GM19025 (cell line): ENCODE results near the gene OBSL1.

Experiments
- ATAC-seq: cut with Tn5 transposase; IDR thresholded peaks from one replicate; pipeline ENCODE4 v1.9.1; 2021; ENCODE audit warnings: mild to moderate bottlenecking, low read depth, moderate library complexity; ENCODE audit not compliant: unreplicated experiment

OBSL1 gene

DNA sequence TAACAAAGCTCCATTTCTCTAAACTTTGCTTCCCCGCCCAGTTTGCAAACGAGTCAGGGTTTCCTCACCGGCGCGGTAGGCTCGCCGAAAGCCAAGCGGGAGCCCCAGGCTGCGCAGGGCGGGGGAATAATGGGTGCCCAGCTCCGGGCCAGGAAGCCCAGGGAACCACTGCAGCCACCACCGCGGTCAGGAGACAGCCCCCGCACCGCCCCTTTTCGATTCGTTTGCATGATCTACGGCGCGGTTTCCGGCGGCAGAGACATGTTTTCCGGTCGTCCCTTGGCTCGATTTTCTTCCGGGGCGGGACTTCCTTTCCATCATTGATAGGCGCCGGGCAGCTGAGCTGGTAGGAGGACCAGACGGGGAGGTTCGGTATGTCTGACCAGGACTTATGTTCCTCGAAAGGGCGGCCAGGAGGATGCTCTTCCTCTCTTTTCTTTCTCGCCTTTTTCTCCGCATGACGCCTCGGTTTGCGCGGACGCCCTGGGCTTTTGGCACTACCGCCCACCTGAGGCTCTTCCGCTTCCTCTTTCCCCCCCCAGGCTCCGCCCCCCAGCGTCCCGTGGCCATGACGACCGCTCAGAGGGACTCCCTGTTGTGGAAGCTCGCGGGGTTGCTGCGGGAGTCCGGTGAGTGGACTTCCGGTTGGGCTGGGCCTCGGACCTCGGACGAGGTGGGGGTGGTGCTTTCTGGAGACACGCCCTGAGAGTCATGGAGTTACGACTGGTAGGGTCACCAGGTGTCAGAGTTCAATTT lies 26.4 kb upstream of the OBSL1 start, which contains the start of gene STK11IP:
Gene STK11IP, plus strand, starts transcription at position 306 of the 756 bp plus-strand sequence. Its CDS starts 263 bp downstream, at position 569.
- ATAC-seq, result peak; percentile 89

GRCh38 chr2:219596954-219597551 lies 25.7 kb upstream of the OBSL1 start:
- no peak for ATAC-seq

- no peak for ATAC-seq
Observed at GRCh38 chr2:219595256-219595655, 23.9 kb upstream of the OBSL1 start.

- no peak for ATAC-seq
Observed at GRCh38 chr2:219593154-219593553, 21.8 kb upstream of the OBSL1 start.

GRCh38 chr2:219592736-219593135 lies 21.4 kb upstream of the OBSL1 start:
- no peak for ATAC-seq

DNA sequence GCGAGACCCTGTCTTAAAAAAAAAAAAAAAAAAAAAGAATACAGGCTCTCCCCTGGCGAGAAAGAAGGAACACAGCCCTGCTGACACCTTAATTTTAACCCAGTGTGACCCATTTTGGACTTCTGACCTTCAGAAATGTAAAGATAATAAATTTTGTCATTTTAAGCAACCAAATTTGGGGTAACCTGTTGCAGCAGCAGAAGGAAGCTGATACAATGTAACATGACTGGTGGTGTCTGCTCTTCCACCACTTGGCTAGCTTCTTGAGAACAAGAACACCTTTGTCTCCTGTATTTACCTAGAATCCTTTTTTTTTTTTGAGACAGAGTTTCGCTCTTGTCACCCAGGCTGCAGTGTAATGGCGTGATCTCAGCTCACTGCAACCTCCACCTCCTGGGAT lies 19.8 kb upstream of the OBSL1 start:
- no peak for ATAC-seq

- no peak for ATAC-seq
Observed at GRCh38 chr2:219581346-219581745, 10.0 kb upstream of the OBSL1 start.

DNA sequence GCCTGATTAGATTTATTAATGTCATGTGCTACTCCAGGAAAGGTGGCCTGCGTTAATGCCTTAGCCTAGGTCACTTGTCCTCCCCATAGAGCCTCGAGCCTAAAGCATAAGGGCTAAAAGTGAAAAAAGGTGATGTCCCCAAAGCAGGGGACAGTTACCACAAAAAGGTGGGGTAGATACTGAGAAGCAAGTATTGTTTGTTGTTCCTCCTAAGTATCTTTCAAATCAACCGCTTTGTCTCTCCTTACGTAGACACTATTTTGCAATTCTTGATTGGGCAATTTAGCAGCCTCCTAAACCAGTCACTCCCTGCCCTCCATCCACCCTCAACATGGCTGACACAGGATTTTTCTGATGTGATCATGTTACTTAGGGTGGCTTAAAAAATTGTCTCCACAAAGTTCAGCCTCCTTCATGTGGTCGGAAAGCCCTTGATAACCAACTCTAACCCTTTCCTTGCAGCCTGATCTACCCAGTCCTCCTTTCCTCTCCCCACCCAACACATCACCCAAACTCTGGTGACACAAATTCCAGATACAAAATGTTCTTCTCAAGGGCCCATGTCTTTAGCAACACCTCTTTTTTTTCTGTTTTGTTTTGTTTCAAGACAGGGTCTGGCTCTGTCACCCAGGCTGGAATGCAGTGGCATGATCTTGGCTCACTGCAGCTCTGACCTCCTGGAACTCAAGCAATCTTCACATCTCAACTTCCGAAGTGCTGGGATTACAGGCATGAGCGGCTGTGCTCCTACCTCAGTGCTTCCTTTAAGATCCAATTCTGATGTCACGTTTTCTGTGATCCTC lies 7.7 kb upstream of the OBSL1 start:
- ATAC-seq, result no peak

DNA sequence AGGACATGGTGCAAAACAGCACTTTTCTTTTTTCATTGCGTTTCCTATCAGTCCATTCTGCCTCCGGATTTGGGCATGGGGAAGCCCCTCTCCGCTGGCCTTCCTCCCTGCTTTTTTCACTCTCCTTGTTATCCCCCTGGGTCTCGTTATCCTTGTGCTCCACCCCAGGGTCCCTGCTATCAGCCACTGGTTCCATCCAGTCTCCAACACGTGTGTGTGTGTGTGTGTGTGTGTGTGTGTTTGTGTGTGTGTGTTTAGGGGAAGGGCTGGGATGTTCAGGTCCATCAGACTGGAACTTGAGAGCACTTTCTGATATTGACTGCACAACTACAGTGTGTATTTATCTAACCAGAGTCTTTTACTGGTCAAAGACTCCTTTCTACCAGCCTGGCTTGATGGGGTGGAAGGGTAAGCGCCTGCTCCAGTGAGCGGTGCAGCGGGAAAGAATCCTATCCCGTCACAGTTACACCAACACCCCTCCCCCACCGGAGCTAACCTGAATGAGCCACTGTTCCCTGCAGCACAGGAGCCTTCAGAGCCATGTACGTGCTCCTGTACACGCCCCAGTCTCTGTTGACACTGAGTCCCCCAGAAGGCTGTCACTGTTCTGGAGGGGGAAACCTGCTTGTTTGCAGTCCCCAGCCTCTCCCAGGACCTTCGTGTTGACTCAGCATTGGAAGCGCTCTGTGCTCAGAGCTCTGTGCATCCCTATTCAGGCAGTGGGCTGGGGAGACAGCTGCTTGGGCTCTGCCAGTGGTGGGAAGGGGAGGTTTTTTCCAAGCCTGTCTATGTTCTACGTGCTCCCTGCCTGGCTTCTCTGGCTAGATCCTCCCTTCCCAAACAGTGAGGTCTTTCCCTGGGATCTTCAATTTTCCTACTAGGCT lies 5.4 kb upstream of the OBSL1 start:
- no peak for ATAC-seq

- no peak for ATAC-seq
Observed at GRCh38 chr2:219575566-219576504, 4.5 kb upstream of the OBSL1 start.

DNA sequence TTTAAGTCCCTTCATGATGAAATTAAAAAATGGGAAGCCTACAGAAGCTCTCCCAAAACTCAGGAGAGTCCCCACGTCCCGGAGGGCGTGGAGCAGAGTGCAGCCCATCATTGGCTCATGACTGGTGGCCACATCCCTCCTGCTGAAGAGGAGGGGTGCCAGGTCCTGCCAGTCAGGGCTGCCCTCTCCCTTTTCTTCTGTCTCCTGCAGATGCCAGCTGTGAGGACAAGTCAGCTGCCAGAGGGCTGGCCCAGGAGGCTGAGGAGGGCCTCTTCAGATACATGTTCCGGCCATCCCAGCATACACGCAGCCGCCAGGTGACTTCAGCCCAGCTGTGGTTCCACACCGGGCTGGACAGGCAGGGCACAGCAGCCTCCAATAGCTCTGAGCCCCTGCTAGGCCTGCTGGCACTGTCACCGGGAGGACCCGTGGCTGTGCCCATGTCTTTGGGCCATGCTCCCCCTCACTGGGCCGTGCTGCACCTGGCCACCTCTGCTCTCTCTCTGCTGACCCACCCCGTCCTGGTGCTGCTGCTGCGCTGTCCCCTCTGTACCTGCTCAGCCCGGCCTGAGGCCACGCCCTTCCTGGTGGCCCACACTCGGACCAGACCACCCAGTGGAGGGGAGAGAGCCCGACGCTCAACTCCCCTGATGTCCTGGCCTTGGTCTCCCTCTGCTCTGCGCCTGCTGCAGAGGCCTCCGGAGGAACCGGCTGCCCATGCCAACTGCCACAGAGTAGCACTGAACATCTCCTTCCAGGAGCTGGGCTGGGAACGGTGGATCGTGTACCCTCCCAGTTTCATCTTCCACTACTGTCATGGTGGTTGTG lies 3.4 kb upstream of the OBSL1 start:
- no peak for ATAC-seq

DNA sequence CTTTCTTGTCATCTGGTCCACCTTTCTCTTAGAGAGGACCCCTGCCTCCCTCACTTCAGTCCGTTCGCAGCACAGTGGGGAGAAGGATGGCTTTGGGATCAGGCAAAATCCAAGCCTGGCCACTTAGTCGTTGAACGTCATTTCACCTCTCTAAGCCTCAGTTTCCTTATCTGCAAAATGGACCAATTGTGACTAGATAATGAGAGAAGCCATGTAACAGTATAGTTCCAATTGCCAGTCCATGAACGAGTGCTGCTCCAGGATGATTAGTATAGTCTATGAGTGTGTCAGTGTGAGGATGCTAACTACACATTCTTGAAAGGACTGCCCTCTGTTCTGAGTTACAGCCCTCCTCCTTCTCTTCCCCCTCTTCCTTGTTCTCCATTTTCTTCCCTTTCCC lies 1.8 kb upstream of the OBSL1 start:
- ATAC-seq, result no peak

DNA sequence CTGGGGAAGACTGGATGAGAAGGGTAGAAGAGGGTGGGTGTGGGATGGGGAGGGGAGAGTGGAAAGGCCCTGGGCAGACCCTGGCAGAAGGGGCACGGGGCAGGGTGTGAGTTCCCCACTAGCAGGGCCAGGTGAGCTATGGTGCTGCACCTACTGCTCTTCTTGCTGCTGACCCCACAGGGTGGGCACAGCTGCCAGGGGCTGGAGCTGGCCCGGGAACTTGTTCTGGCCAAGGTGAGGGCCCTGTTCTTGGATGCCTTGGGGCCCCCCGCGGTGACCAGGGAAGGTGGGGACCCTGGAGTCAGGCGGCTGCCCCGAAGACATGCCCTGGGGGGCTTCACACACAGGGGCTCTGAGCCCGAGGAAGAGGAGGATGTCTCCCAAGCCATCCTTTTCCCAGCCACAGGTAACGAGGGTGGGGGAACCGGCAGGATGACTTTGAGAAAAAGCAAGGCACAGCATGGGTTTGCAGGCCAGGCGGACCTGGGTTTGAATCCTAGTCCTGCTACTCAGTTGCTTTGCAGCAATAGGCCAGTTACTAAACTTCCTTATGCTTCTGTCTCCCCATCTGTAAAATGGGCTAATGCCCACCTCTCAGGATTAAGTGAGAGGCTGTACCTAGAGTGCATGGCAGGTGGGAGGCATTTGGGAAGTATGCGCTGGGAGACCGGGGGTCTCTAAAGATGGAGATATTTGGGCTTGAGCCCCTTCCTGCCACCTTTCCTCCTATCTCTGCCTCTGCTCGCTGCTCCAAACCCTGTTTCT lies 1.1 kb upstream of the OBSL1 start, which contains the start of gene INHA:
Gene INHA, plus strand, starts transcription at position 74 of the 765 bp plus-strand sequence. Its CDS starts 65 bp downstream, at position 139.
- ATAC-seq, result no peak

- ATAC-seq, result no peak
Observed at GRCh38 chr2:219570924-219571310, 422 bp downstream of the OBSL1 start.

- ATAC-seq, result no peak
Observed at GRCh38 chr2:219570194-219570923, 980 bp downstream of the OBSL1 start.

- no peak for ATAC-seq
Observed at GRCh38 chr2:219569635-219570034, 1.7 kb downstream of the OBSL1 start.

DNA sequence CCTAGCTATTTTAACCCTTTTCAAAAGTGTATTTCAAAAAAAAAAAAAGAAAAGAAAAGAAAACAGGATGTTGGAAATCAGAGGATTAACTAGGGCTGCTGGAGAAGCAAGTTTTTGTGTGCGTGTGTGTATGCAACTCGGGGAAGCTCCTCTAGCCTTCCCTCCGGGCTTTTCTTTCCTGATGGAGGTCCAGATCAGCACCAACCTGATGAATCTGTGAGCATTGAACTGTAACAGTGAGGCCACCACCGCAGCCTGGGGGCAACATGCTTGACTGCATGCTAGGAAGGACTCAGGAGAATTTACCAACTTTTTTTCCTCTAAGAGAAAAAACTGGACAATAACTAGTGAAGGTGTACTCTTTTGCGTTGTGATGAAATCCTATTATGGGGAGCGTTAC lies 2.3 kb downstream of the OBSL1 start:
- no peak for ATAC-seq
